CD4-positive, alpha-beta memory T cell (primary cell): ENCODE results near the gene SUN1. TPM values are rescaled to one million over a fixed set of nuclear protein-coding genes. Genes with fewer than 3 reads are reported as not detected.
A peak's percentile ranks its signal among the peaks of the same experiment; 100 is the strongest.

Source experiments
- CTCF ChIA-PET: fragments of 350-600 bp; sonication (Branson Sonifier 250); formaldehyde crosslinking; loops from one replicate; lab custom pipeline; 2021; ENCODE audit warnings: inconsistent platforms; ENCODE audit not compliant: partially characterized antibody; lab: Charles Lee
- POLR2A ChIA-PET: fragments of 350-600 bp; sonication (Branson Sonifier 250); formaldehyde crosslinking; loops from one replicate; lab custom pipeline; 2021; ENCODE audit not compliant: partially characterized antibody; lab: Charles Lee
- DNase-seq, 5 donors: peaks; one replicate each; pipeline versions ENCODE4 v3.0.0 to v3.0.0-alpha.2; 2020 to 2022; ENCODE audit warnings: mixed read lengths in 1 of 5
- H3K27ac ChIP-seq: one replicate; pipeline ENCODE4 v1.7.0; 2013; ENCODE audit warnings: low read depth, low read length
- H3K27me3 ChIP-seq: 2 replicates; pipeline ENCODE4 v1.7.0; 2013; ENCODE audit warnings: mild to moderate bottlenecking, low read length, moderate library complexity; ENCODE audit not compliant: insufficient read depth
- H3K36me3 ChIP-seq: 2 replicates; pipeline ENCODE4 v1.7.0; 2013; ENCODE audit warnings: mild to moderate bottlenecking, low read length, moderate library complexity; ENCODE audit not compliant: insufficient read depth
- H3K4me1 ChIP-seq: 2 replicates; pipeline ENCODE4 v1.7.0; 2013; ENCODE audit warnings: mild to moderate bottlenecking, low read length, moderate library complexity; ENCODE audit not compliant: insufficient read depth
- H3K4me3 ChIP-seq, 2 donors: one replicate each; pipeline ENCODE4 v1.7.0; 2013; ENCODE audit warnings: low read length in 2 of 2, mild to moderate bottlenecking in 1 of 2
- H3K9me3 ChIP-seq, 2 donors: one replicate each; pipeline ENCODE4 v1.7.0; 2013; ENCODE audit warnings: low read length in 2 of 2, control low read depth in 1 of 2; ENCODE audit not compliant: control insufficient read depth in 1 of 2
- H3K27ac Mint-ChIP-seq, 7 donors: one replicate each; pipeline ENCODE4 v1.8.0; 2020 to 2021; ENCODE audit warnings: mixed read lengths in 7 of 7, mild to moderate bottlenecking in 6 of 7, inconsistent platforms in 3 of 7, moderate library complexity in 3 of 7
- H3K27me3 Mint-ChIP-seq, 2 donors: one replicate each; pipeline ENCODE4 v1.8.0; 2020 to 2021; ENCODE audit warnings: mixed read lengths in 2 of 2
- H3K36me3 Mint-ChIP-seq, 2 donors: one replicate each; pipeline ENCODE4 v1.8.0; 2020 to 2021; ENCODE audit warnings: mixed read lengths in 2 of 2, inconsistent platforms in 1 of 2, mild to moderate bottlenecking in 1 of 2
- H3K4me1 Mint-ChIP-seq, 4 donors: one replicate each; pipeline ENCODE4 v1.8.0; 2020 to 2021; ENCODE audit warnings: mixed read lengths in 4 of 4, mild to moderate bottlenecking in 1 of 4
- H3K4me3 Mint-ChIP-seq, 8 donors: one replicate each; pipeline ENCODE4 v1.8.0; 2020 to 2021; ENCODE audit warnings: mixed read lengths in 8 of 8, mild to moderate bottlenecking in 7 of 8, moderate library complexity in 6 of 8, inconsistent platforms in 3 of 8
- H3K9me3 Mint-ChIP-seq, 8 donors: one replicate each; pipeline ENCODE4 v1.8.0; 2020 to 2021; ENCODE audit warnings: mixed read lengths in 8 of 8, mild to moderate bottlenecking in 5 of 8, inconsistent platforms in 3 of 8, moderate library complexity in 1 of 8
- intact Hi-C: fragments of 100-400 bp; cut with micrococcal nuclease; formaldehyde crosslinking; loops from one replicate; pipeline ENCODE4 v1.15.1; 2023
- polyA plus RNA-seq, 2 donors: library from polyadenylated mRNA; unstranded; fragments of 300-500 nt; fragmentation: Illumina TruSeq; gene quantifications; one replicate each; pipeline ENCODE4 v1.2.3, GENCODE V29; 2021
- total RNA-seq, 2 experiments: library from RNA; stranded (reverse); gene quantifications; one replicate each; pipeline ENCODE4 v1.2.3, GENCODE V29; 2021

The SUN1 gene
- total and polyA plus RNA-seq, 4 experiments from 2014 or later: 53.7 to 210 (median 131) TPM

GRCh38 chr7:891291-891690 is 59.0 kb downstream of the SUN1 start:
- no peak for DNase-seq
- H3K4me3 Mint-ChIP-seq: no peak overlapping the region
- H3K27ac ChIP-seq: no peak overlapping the region
- no peaks in the 10 kb centered on the region for H3K27me3 Mint-ChIP-seq
- no peak overlapping the region for H3K27ac Mint-ChIP-seq
- peaks cover 41 to 45% of the 10 kb centered on the region in 2 donors for H3K36me3 Mint-ChIP-seq
- no peak overlapping the region for H3K4me3 ChIP-seq
- H3K9me3 Mint-ChIP-seq: peaks cover 0 to 4% (median 0%) of the 10 kb centered on the region in 8 donors
- no peaks in the 10 kb centered on the region for H3K9me3 ChIP-seq
- intact Hi-C loops: no loop called here
- no peaks in the 10 kb centered on the region for H3K4me1 ChIP-seq
- POLR2A ChIA-PET: interaction anchor here (1.6 kb wide), 1 partner anchor 10 kb away, joined by 5 read pairs; no protein-coding TSS in a partner anchor
- CTCF ChIA-PET: no interaction called here
- H3K27me3 ChIP-seq: no peaks in the 10 kb centered on the region
- peaks cover 73% of the 10 kb centered on the region for H3K36me3 ChIP-seq
- peaks cover 3 to 7% (median 6%) of the 10 kb centered on the region in 4 donors for H3K4me1 Mint-ChIP-seq

- H3K9me3 Mint-ChIP-seq: peaks cover 0 to 4% (median 0%) of the 10 kb centered on the region in 8 donors
- H3K27me3 ChIP-seq: no peaks in the 10 kb centered on the region
- no peaks in the 10 kb centered on the region for H3K9me3 ChIP-seq
- H3K27ac ChIP-seq: no peak overlapping the region
- no peak overlapping the region for H3K27ac Mint-ChIP-seq
- H3K4me1 ChIP-seq: no peaks in the 10 kb centered on the region
- peaks cover 1 to 6% (median 5%) of the 10 kb centered on the region in 4 donors for H3K4me1 Mint-ChIP-seq
- no peak for DNase-seq
- H3K36me3 Mint-ChIP-seq: peaks cover 43 to 48% of the 10 kb centered on the region in 2 donors
- no peaks in the 10 kb centered on the region for H3K27me3 Mint-ChIP-seq
- ChIA-PET CTCF (no interaction called here), POLR2A (interaction anchor here (1.6 kb wide), 1 partner anchor 9 kb away, joined by 5 read pairs; no protein-coding TSS in a partner anchor)
- H3K4me3 Mint-ChIP-seq: no peak overlapping the region
- peaks cover 70% of the 10 kb centered on the region for H3K36me3 ChIP-seq
- H3K4me3 ChIP-seq: no peak overlapping the region
- intact Hi-C loops: no loop called here
These were observed 59.5 kb downstream of the SUN1 start for GRCh38 chr7:891805-892204.

- peaks cover 43 to 49% of the 10 kb centered on the region in 2 donors for H3K36me3 Mint-ChIP-seq
- Histone ChIP-seq H3K36me3 (peaks cover 59% of the 10 kb centered on the region), H3K27me3 (no peaks in the 10 kb centered on the region), H3K9me3 (no peaks in the 10 kb centered on the region), H3K4me3 (no peak overlapping the region), H3K27ac (no peak overlapping the region), H3K4me1 (no peaks in the 10 kb centered on the region)
- no peak overlapping the region for H3K4me3 Mint-ChIP-seq
- peak overlapping the region in 1 of 7 donors; percentile 81 for H3K27ac Mint-ChIP-seq
- H3K4me1 Mint-ChIP-seq: peaks cover 0 to 6% (median 4%) of the 10 kb centered on the region in 4 donors
- peaks cover 0 to 4% (median 0%) of the 10 kb centered on the region in 8 donors for H3K9me3 Mint-ChIP-seq
- DNase-seq: no peak
- POLR2A ChIA-PET: interaction anchor here (1.6 kb wide), 1 partner anchor 8 kb away, joined by 5 read pairs; no protein-coding TSS in a partner anchor
- no peaks in the 10 kb centered on the region for H3K27me3 Mint-ChIP-seq
- intact Hi-C loops: no loop called here
- CTCF ChIA-PET: no interaction called here
These were observed 60.6 kb downstream of the SUN1 start for GRCh38 chr7:892648-893593.

GRCh38 chr7:893686-894085 is 61.4 kb downstream of the SUN1 start:
- CTCF ChIA-PET: interaction anchor here (1.2 kb wide), 1 partner anchor 17 kb away, joined by 3 read pairs; no protein-coding TSS in a partner anchor
- POLR2A ChIA-PET: no interaction called here
- H3K36me3 ChIP-seq: peaks cover 51% of the 10 kb centered on the region
- peaks cover 42 to 45% of the 10 kb centered on the region in 2 donors for H3K36me3 Mint-ChIP-seq
- H3K27ac ChIP-seq: no peak overlapping the region
- H3K4me1 ChIP-seq: no peaks in the 10 kb centered on the region
- no peaks in the 10 kb centered on the region for H3K9me3 ChIP-seq
- H3K27ac Mint-ChIP-seq: no peak overlapping the region
- H3K27me3 Mint-ChIP-seq: no peaks in the 10 kb centered on the region
- intact Hi-C loops: no loop called here
- H3K27me3 ChIP-seq: no peaks in the 10 kb centered on the region
- peak in 1 of 5 donors; percentile 28 for DNase-seq
- no peak overlapping the region for H3K4me3 ChIP-seq
- no peak overlapping the region for H3K4me3 Mint-ChIP-seq
- peaks cover 0 to 6% (median 4%) of the 10 kb centered on the region in 4 donors for H3K4me1 Mint-ChIP-seq
- H3K9me3 Mint-ChIP-seq: peaks cover 0 to 4% (median 0%) of the 10 kb centered on the region in 8 donors

- peak in 1 of 5 donors; percentile 20 for DNase-seq
- Mint-ChIP-seq H3K36me3 (peaks cover 42% of the 10 kb centered on the region in 2 donors), H3K27ac (peak overlapping the region in 1 of 7 donors; percentile 16), H3K4me1 (peaks cover 0 to 6% (median 4%) of the 10 kb centered on the region in 4 donors), H3K4me3 (no peak overlapping the region), H3K9me3 (peaks cover 0 to 4% (median 0%) of the 10 kb centered on the region in 8 donors), H3K27me3 (no peaks in the 10 kb centered on the region)
- no peaks in the 10 kb centered on the region for H3K27me3 ChIP-seq
- H3K4me1 ChIP-seq: no peaks in the 10 kb centered on the region
- H3K9me3 ChIP-seq: no peaks in the 10 kb centered on the region
- no peak overlapping the region for H3K4me3 ChIP-seq
- H3K27ac ChIP-seq: no peak overlapping the region
- intact Hi-C loops: no loop called here
- ChIA-PET POLR2A (no interaction called here), CTCF (interaction anchor here (1.2 kb wide), 1 partner anchor 16 kb away, joined by 3 read pairs; no protein-coding TSS in a partner anchor)
- H3K36me3 ChIP-seq: peaks cover 47% of the 10 kb centered on the region
These were observed 62.0 kb downstream of the SUN1 start for GRCh38 chr7:894164-894867.

GRCh38 chr7:894927-895450 is 62.7 kb downstream of the SUN1 start:
- no peaks in the 10 kb centered on the region for H3K27me3 Mint-ChIP-seq
- POLR2A ChIA-PET: no interaction called here
- H3K36me3 ChIP-seq: peaks cover 47% of the 10 kb centered on the region
- H3K4me3 ChIP-seq: no peak overlapping the region
- peaks cover 0 to 6% (median 4%) of the 10 kb centered on the region in 4 donors for H3K4me1 Mint-ChIP-seq
- no peak overlapping the region for H3K4me3 Mint-ChIP-seq
- H3K27ac Mint-ChIP-seq: peak overlapping the region in 1 of 7 donors; percentile 16
- intact Hi-C loops: no loop called here
- CTCF ChIA-PET: no interaction called here
- peaks cover 42% of the 10 kb centered on the region in 2 donors for H3K36me3 Mint-ChIP-seq
- no peaks in the 10 kb centered on the region for H3K27me3 ChIP-seq
- DNase-seq: peak in 1 of 5 donors; percentile 25
- H3K27ac ChIP-seq: no peak overlapping the region
- H3K9me3 ChIP-seq: no peaks in the 10 kb centered on the region
- no peaks in the 10 kb centered on the region for H3K4me1 ChIP-seq
- peaks cover 0 to 4% (median 0%) of the 10 kb centered on the region in 8 donors for H3K9me3 Mint-ChIP-seq
